RWPE2 (cell line): ENCODE data around the gene NOL4L.

Experiments used
- ATAC-seq: fragments of 200-7000 bp; cut with Tn5 transposase; 3 replicates; pipeline ENCODE4 v1.9.1; 2021; ENCODE audit warnings: low read depth
- DNase-seq: peaks from one replicate; pipeline ENCODE4 v3.0.0-alpha.2; 2020; ENCODE audit warnings: low spot score
- H3K27ac ChIP-seq: fragments of 450-650 bp; 2 replicates; pipeline ENCODE4 v1.5.1; 2017; ENCODE audit warnings: mild to moderate bottlenecking; ENCODE audit not compliant: poor library complexity, severe bottlenecking
- H3K27me3 ChIP-seq: fragments of 250-450 bp; sonication (Bioruptor Pico); 2 replicates; pipeline ENCODE4 v1.5.1; 2021; ENCODE audit warnings: mild to moderate bottlenecking, moderate library complexity; ENCODE audit not compliant: insufficient read depth, poor library complexity, severe bottlenecking
- H3K36me3 ChIP-seq: fragments of 250-450 bp; sonication (Bioruptor Pico); 2 replicates; pipeline ENCODE4 v1.5.1; 2020; ENCODE audit warnings: low read depth, mild to moderate bottlenecking, moderate library complexity
- H3K4me1 ChIP-seq: fragments of 250-450 bp; sonication (Bioruptor Pico); 2 replicates; pipeline ENCODE4 v1.5.1; 2021; ENCODE audit warnings: mild to moderate bottlenecking, moderate library complexity; ENCODE audit not compliant: insufficient read depth, poor library complexity, severe bottlenecking
- H3K4me3 ChIP-seq: fragments of 250-450 bp; sonication (Bioruptor Pico); 2 replicates; pipeline ENCODE4 v1.5.1; 2021; ENCODE audit warnings: mild to moderate bottlenecking, moderate library complexity; ENCODE audit not compliant: severe bottlenecking
- H3K9me3 ChIP-seq: fragments of 250-450 bp; sonication (Bioruptor Pico); 2 replicates; pipeline ENCODE4 v1.5.1; 2021; ENCODE audit warnings: mild to moderate bottlenecking, moderate library complexity; ENCODE audit not compliant: severe bottlenecking
- CTCF ChIP-seq: fragments of 450-650 bp; IDR thresholded peaks from one replicate; pipeline ENCODE4 v1.5.1; 2017; ENCODE audit warnings: mild to moderate bottlenecking, moderate library complexity; ENCODE audit not compliant: poor library complexity, severe bottlenecking

NOL4L gene

GRCh38 chr20:32563311-32564272, 21.5 kb downstream of the NOL4L start:
- no peak; the same call in 2 of the 3 replicates for ATAC-seq
- DNase-seq: peak; percentile 79

GRCh38 chr20:32562495-32562911, 22.6 kb downstream of the NOL4L start:
- Histone ChIP-seq H3K9me3 (no peaks in the 10 kb centered on the region), H3K4me1 (no peaks in the 10 kb centered on the region), H3K36me3 (no peaks in the 10 kb centered on the region), H3K27ac (no peak overlapping the region), H3K27me3 (no peaks in the 10 kb centered on the region), H3K4me3 (no peak overlapping the region)
- DNase-seq (peak; percentile 78), ATAC-seq (no peak)
- no peak for TF ChIP-seq CTCF

More at GRCh38 chr20:32563311-32564272, 21.5 kb downstream of the NOL4L start:
- no peak overlapping the region for H3K4me3 ChIP-seq
- H3K9me3 ChIP-seq: no peaks in the 10 kb centered on the region
- H3K36me3 ChIP-seq: no peaks in the 10 kb centered on the region
- H3K27me3 ChIP-seq: no peaks in the 10 kb centered on the region
- no peak for TF ChIP-seq CTCF
- no peak overlapping the region for H3K27ac ChIP-seq
- no peaks in the 10 kb centered on the region for H3K4me1 ChIP-seq

GRCh38 chr20:32560989-32561830, 23.9 kb downstream of the NOL4L start:
- H3K4me1 ChIP-seq: no peaks in the 10 kb centered on the region
- no peak for TF ChIP-seq CTCF
- no peak for DNase-seq

GRCh38 chr20:32560482-32560988, 24.6 kb downstream of the NOL4L start:
- H3K4me3 ChIP-seq: no peak overlapping the region
- DNase-seq: no peak
- no peaks in the 10 kb centered on the region for H3K9me3 ChIP-seq
- H3K27ac ChIP-seq: no peak overlapping the region
- H3K36me3 ChIP-seq: no peaks in the 10 kb centered on the region
- H3K4me1 ChIP-seq: no peaks in the 10 kb centered on the region
- H3K27me3 ChIP-seq: no peaks in the 10 kb centered on the region
- ATAC-seq: no peak
- TF ChIP-seq CTCF: no peak

More at GRCh38 chr20:32560989-32561830, 23.9 kb downstream of the NOL4L start:
- Histone ChIP-seq H3K4me3 (no peak overlapping the region), H3K9me3 (no peaks in the 10 kb centered on the region), H3K27me3 (no peaks in the 10 kb centered on the region), H3K36me3 (no peaks in the 10 kb centered on the region), H3K27ac (no peak overlapping the region)
- ATAC-seq: no peak
